Islet precursor cell (in vitro differentiated cells): ENCODE data around the gene C9orf153.
"Not testable (repeated sequence)": the region's sequence is repeated elsewhere in the genome, so short reads cannot be mapped to it uniquely, and the experiment has no call there.

ENCODE experiments used
- DNase-seq: peaks from one replicate; pipeline ENCODE4 v3.0.0-alpha.2; 2018

The C9orf153 gene

GRCh38 chr9:86259557-86259956 is at the start of gene C9orf153:
C9orf153 (minus strand) TSS chr9:86259657; CDS start chr9:86229603, 30,054 bp downstream.
- DNase-seq = no peak

- DNase-seq = no peak
These were observed 49.2 kb upstream of the C9orf153 start for GRCh38 chr9:86308687-86309086.

DNA sequence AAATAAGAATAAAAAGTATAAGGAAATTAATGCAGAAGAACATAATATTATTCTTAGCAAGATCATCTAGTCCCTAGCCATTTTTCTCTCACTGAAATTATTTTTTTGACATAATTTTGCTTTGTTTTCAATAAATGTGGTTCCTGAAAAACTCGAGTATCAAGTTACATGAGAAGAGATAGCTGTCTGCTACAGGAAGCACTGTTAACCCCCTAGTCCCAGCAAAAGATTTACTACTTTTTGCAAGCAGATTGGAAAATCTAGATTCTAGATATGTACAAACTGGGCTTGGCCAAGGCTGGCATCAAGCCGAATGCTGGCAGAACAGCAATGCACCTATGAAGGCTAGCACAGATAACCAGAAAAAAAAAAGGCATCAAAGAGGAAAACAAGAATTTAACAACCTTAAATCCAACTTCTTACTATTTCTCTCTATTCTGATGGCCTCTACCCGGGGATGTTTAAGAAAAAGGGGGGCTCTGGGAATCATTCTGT is 44.8 kb upstream of the C9orf153 start:
- DNase-seq = no peak

DNA sequence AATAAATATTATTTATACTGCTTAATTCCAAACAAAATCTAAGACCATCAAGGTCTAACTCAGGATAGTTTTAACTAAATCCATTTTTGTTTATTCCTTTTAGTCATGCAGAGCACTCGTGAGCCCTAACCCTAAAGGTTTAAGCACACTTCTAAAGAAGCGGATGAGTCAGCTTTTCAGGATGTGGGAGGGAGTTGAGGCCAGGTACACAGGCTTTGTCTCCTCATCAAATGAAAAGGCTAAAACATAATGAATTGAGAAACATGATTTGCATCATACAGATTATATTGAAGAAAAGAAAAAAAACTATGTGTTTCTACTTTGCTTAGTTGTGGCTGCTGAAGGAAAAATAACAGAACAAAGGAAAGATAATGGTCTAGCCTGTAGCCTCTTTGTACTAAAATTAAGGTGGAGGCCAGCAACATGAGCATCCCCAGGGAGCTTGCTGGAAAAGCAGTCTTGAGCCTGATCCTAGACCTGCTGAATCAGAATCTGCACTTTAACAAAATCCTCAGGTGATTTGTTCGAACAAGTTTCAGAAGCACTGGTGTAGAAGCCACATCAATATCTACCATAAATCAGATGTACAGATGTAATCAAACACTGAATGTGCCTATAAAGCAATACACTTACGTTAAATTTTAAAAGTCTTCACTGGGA is 44.0 kb upstream of the C9orf153 start:
- DNase-seq = no peak

DNA sequence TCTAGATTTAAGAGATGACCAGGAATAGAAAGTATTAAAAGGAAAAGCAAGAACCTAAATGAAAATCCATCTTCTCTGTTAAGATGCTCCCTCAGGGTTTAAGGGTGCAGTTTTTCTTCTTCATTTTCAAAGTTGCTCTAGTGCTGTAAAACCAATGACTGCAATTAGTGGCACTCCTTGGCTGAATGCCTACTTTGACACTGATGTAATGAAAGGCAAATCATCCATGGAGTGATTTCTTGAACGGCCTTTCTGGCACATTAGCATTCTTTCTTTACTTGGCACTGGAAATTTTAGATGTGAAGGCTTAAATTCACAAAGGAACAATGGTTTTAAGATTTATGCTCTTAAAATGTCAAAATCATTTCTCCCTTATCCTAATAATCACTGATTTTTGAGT is 42.2 kb upstream of the C9orf153 start:
- no peak for DNase-seq

- DNase-seq = no peak
These were observed 41.2 kb upstream of the C9orf153 start for GRCh38 chr9:86300701-86301100.

- no peak for DNase-seq
These were observed 39.4 kb upstream of the C9orf153 start for GRCh38 chr9:86298873-86299272.

- not testable (repeated sequence) for DNase-seq
These were observed 30.9 kb upstream of the C9orf153 start for GRCh38 chr9:86290341-86290740.

- no peak for DNase-seq
These were observed 29.2 kb upstream of the C9orf153 start for GRCh38 chr9:86288499-86289198.

GRCh38 chr9:86287013-86287412 is 27.6 kb upstream of the C9orf153 start:
- DNase-seq = peak; percentile 71

DNA sequence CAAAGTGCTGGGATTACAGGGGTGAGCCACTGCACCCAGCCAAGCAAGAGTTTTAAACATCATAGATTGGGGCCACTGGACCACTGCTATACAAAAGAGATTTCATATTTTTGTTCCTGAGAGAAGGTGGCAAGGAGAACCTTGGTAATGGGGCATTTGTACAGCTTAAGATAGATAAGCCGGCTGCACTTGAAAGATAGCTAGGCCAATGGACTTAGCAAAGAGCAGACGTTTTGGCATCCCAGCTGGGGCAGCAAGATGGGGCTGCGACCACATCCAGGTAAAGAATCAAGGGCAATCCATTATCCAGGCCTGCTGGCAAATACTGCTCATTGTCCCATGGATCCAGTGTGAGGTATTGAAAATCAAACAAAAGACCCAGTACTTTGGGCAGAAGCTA is 26.8 kb upstream of the C9orf153 start:
- no peak for DNase-seq

DNA sequence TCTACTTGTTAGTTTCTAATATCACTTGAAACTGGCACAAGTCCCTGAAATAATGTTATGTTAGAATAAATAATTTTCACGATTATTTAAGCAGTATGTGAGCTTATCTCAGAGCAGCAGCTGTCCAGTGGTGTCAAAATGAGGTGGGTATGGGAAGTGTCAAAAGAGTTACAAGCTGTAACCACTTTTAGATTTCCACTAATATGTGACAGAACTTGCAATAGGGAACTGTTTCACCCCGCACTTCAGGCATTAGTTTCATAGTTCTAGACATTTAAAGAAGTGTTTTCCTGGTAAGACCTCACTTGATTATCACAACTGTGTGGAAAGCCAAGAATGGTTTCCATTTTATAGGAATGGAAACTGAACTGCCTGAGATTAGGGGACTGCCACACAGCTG is 25.8 kb upstream of the C9orf153 start:
- no peak for DNase-seq

GRCh38 chr9:86282979-86283535 is 23.6 kb upstream of the C9orf153 start:
- DNase-seq = peak; percentile 85

- peak; percentile 99 for DNase-seq
These were observed 22.9 kb upstream of the C9orf153 start, which contains the start of gene ISCA1 for GRCh38 chr9:86282077-86282978. ISCA1 (minus strand) TSS chr9:86282538; CDS start chr9:86282458, 80 bp downstream.

DNA sequence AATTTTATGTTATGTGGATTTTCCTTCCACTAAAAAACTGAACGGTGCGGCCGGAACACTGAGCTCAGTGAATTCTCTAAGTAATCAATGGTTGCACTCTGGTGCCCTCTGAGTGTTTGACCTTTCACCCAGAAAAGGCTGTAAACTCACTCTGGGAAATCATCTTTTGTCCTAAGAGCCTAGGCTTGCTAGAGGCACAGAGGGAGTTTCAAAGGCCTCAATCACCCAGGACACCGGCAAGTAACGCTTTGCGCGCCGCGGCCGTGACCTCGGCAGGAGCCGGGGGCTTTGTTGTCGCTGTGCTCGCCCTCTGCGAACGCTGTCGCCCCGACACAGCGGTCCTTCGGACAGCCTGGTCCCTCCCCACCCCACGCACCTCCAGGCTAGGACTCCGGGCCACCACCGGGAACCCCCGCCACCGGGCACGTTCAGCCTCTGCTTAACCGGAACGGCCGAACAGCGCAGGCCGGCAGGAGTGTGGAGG is 22.2 kb upstream of the C9orf153 start:
- no peak for DNase-seq

GRCh38 chr9:86280580-86280979 is 21.1 kb upstream of the C9orf153 start:
- no peak for DNase-seq

GRCh38 chr9:86279839-86280238 is 20.4 kb upstream of the C9orf153 start:
- DNase-seq = no peak

DNA sequence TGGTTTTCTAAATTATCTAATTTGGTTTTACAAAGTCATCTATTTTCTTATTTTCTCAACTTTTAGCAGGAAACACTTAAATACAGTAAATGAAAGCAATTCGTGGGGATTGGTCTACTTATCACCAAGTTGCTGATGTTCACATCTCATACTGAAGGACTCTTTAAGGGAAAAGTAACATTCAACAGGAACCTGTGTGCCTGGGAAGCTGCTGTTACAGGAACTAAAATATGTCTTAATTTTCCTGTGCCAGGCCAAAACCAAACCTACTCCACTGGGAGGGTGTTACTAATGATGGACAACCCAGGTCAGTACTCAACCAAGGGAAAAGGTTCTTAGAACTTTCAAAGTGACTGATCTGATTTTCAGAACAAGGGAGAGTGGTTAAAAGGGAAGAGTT is 17.6 kb upstream of the C9orf153 start:
- DNase-seq = no peak

- DNase-seq = no peak
These were observed 16.5 kb upstream of the C9orf153 start for GRCh38 chr9:86275962-86276361.

GRCh38 chr9:86274821-86275643 is 15.6 kb upstream of the C9orf153 start:
- no peak for DNase-seq

- DNase-seq = no peak
These were observed 12.8 kb upstream of the C9orf153 start for GRCh38 chr9:86272221-86272620.

GRCh38 chr9:86263876-86264275 is 4.4 kb upstream of the C9orf153 start:
- no peak for DNase-seq
